ENCODE results near the gene SPATA31A5.
"Not testable (repeated sequence)": the region's sequence is repeated elsewhere in the genome, so short reads cannot be mapped to it uniquely, and the experiment has no call there.

SPATA31A5 gene

GRCh38 chr9:60914107-60914506 lies at the start of gene SPATA31A5:
SPATA31A5 (plus strand) TSS chr9:60914407; CDS start chr9:60914436, 29 bp downstream.
- not testable (repeated sequence) for DNase-seq

- DNase-seq = not testable (repeated sequence)
Measured at GRCh38 chr9:60962990-60963350, 48.8 kb downstream of the SPATA31A5 start.

GRCh38 chr9:60966382-60966781 lies 52.2 kb downstream of the SPATA31A5 start:
- not testable (repeated sequence) for DNase-seq

All from NCI-H1436 (cell line).